ENCODE measurements around the gene PKP2. TPM values are rescaled to one million over a fixed set of nuclear protein-coding genes. Genes with fewer than 3 reads are reported as not detected.
"Not testable (repeated sequence)": the region's sequence is repeated elsewhere in the genome, so short reads cannot be mapped to it uniquely, and the experiment has no call there.

The PKP2 gene
- total RNA-seq, 1 experiment from 2014 or later = 18.4 TPM

- H3K4me2 ChIP-seq (ENCODE audit: insufficient read depth, insufficient read length, low read length) = no peak overlapping the region
- no peaks in the 10 kb centered on the region for H3K9me3 Mint-ChIP-seq
- H3K4me1 Mint-ChIP-seq = peaks cover 0 to 9% of the 10 kb centered on the region in 2 experiments; a peak in 2 of 4 replicates
- WGBS (ENCODE audit: extremely low coverage, insufficient read length, low lambda C conversion rate) = no CpG with 5 or more reads among the region's 3 CpGs
- no peak overlapping the region for H2BK20ac ChIP-seq (ENCODE audit: low read depth, low read length, poor library complexity, severe bottlenecking)
- H2AFZ ChIP-seq (ENCODE audit: low read length) = no peak overlapping the region
- no peak overlapping the region for H3K4ac ChIP-seq (ENCODE audit: low read depth, low read length)
- no peaks in the 10 kb centered on the region for H3K79me2 ChIP-seq (ENCODE audit: insufficient read depth, low read length)
- no peak for DNase-seq
- H3K9ac ChIP-seq (ENCODE audit: extremely low read depth, insufficient read length, low read length) = no peak overlapping the region
- no peak overlapping the region for H4K91ac ChIP-seq (ENCODE audit: insufficient read length, low read depth, low read length)
- no peak overlapping the region for H2BK12ac ChIP-seq (ENCODE audit: insufficient read length, low read depth, low read length)
- no peaks in the 10 kb centered on the region for H3K4me1 ChIP-seq (ENCODE audit: insufficient read depth, low read length)
- H4K20me1 ChIP-seq (ENCODE audit: control insufficient read depth, insufficient read depth, insufficient read length) = no peaks in the 10 kb centered on the region
- H3K9me3 ChIP-seq (ENCODE audit: control insufficient read depth, low read depth, low read length) = no peaks in the 10 kb centered on the region
- H3T11ph ChIP-seq (ENCODE audit: low read length) = no peak overlapping the region
- no peaks in the 10 kb centered on the region for H3K27me3 Mint-ChIP-seq (ENCODE audit: low read depth)
- H3K18ac ChIP-seq (ENCODE audit: insufficient read length, low read depth, low read length) = no peak overlapping the region
- no peak overlapping the region for H2AK5ac ChIP-seq (ENCODE audit: insufficient read length, low read length)
- no peak overlapping the region for H3K23ac ChIP-seq (ENCODE audit: insufficient read length, low read depth, low read length)
- no peak overlapping the region for H3K14ac ChIP-seq (ENCODE audit: insufficient read depth, low read length)
- H3K27me3 ChIP-seq (ENCODE audit: insufficient read depth, low read length) = no peaks in the 10 kb centered on the region
- H4K8ac ChIP-seq (replicated peaks; ENCODE audit: insufficient read length, low read depth, low read length) = no peak overlapping the region
- H3K4me3 Mint-ChIP-seq = no peak overlapping the region
- H3K27ac Mint-ChIP-seq = no peak overlapping the region
- peaks cover 0 to 24% (median 5%) of the 10 kb centered on the region in 3 experiments; a peak in 5 of 7 replicates for H3K36me3 Mint-ChIP-seq (ENCODE audit: insufficient read depth in 1 of 3, low read depth in 3 of 3)
- no peak overlapping the region for H2BK15ac ChIP-seq (ENCODE audit: low read depth, low read length)
- TF ChIP-seq, protein P1, sequence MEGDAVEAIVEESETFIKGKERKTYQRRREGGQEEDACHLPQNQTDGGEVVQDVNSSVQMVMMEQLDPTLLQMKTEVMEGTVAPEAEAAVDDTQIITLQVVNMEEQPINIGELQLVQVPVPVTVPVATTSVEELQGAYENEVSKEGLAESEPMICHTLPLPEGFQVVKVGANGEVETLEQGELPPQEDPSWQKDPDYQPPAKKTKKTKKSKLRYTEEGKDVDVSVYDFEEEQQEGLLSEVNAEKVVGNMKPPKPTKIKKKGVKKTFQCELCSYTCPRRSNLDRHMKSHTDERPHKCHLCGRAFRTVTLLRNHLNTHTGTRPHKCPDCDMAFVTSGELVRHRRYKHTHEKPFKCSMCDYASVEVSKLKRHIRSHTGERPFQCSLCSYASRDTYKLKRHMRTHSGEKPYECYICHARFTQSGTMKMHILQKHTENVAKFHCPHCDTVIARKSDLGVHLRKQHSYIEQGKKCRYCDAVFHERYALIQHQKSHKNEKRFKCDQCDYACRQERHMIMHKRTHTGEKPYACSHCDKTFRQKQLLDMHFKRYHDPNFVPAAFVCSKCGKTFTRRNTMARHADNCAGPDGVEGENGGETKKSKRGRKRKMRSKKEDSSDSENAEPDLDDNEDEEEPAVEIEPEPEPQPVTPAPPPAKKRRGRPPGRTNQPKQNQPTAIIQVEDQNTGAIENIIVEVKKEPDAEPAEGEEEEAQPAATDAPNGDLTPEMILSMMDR (conservative IDR thresholded peaks at IDR 0.05) = no peak
- H3K56ac ChIP-seq (ENCODE audit: insufficient read length, low read depth, low read length) = no peak overlapping the region
- H3K27ac ChIP-seq (ENCODE audit: insufficient read length, low read depth, low read length) = no peak overlapping the region
- no peaks in the 10 kb centered on the region for H3K23me2 ChIP-seq (ENCODE audit: insufficient read length, low read depth, low read length, poor library complexity, severe bottlenecking)
- H2BK120ac ChIP-seq (ENCODE audit: low read depth, low read length, poor library complexity, severe bottlenecking) = no peak overlapping the region
- H2BK5ac ChIP-seq (ENCODE audit: insufficient read length, low read length) = no peak overlapping the region
- H3K79me1 ChIP-seq (ENCODE audit: insufficient read depth, low read depth, low read length, poor library complexity, severe bottlenecking) = peaks cover 6% of the 10 kb centered on the region
- no peak overlapping the region for H4K5ac ChIP-seq (ENCODE audit: insufficient read length, low read depth, low read length)
Observed at GRCh38 chr12:32874078-32874477, 22.5 kb downstream of the PKP2 start.

DNA sequence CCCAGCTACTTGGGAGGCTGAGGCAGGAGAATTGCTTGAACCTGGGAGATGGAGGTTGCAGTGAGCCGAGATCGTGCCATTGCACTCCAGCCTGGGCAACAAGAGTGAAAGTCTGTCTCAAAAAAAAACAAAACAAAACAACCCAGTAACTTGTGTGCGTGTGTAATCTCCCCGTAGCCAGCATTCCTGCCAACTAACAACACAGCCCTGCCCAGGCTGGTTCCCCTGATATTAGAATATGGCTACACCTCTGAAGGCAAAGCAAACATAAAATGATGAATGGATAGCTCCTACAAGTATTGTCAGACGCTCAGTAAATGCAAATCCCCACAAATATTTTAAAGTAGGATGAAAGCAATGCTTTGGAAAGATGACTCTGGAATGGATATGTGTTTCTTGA, 24.2 kb downstream of the PKP2 start:
- not testable (repeated sequence) for H3K9me3 ChIP-seq (ENCODE audit: control insufficient read depth, low read depth, low read length); H3K4me3 Mint-ChIP-seq; H3K23ac ChIP-seq (ENCODE audit: insufficient read length, low read depth, low read length); H3K4me1 ChIP-seq (ENCODE audit: insufficient read depth, low read length); H2BK120ac ChIP-seq (ENCODE audit: low read depth, low read length, poor library complexity, severe bottlenecking); H3K18ac ChIP-seq (ENCODE audit: insufficient read length, low read depth, low read length); H3K4ac ChIP-seq (ENCODE audit: low read depth, low read length); H3K9me3 Mint-ChIP-seq; H2BK5ac ChIP-seq (ENCODE audit: insufficient read length, low read length); H2BK15ac ChIP-seq (ENCODE audit: low read depth, low read length); H3K56ac ChIP-seq (ENCODE audit: insufficient read length, low read depth, low read length); H3K27me3 ChIP-seq (ENCODE audit: insufficient read depth, low read length); H3K14ac ChIP-seq (ENCODE audit: insufficient read depth, low read length); H3K79me2 ChIP-seq (ENCODE audit: insufficient read depth, low read length); H4K8ac ChIP-seq (replicated peaks; ENCODE audit: insufficient read length, low read depth, low read length); H3K79me1 ChIP-seq (ENCODE audit: insufficient read depth, low read depth, low read length, poor library complexity, severe bottlenecking); H3T11ph ChIP-seq (ENCODE audit: low read length); H2BK20ac ChIP-seq (ENCODE audit: low read depth, low read length, poor library complexity, severe bottlenecking); H3K27me3 Mint-ChIP-seq (ENCODE audit: low read depth); H2BK12ac ChIP-seq (ENCODE audit: insufficient read length, low read depth, low read length); H2AK5ac ChIP-seq (ENCODE audit: insufficient read length, low read length); H3K4me2 ChIP-seq (ENCODE audit: insufficient read depth, insufficient read length, low read length); H4K20me1 ChIP-seq (ENCODE audit: control insufficient read depth, insufficient read depth, insufficient read length); H2AFZ ChIP-seq (ENCODE audit: low read length); H3K4me1 Mint-ChIP-seq; H3K9ac ChIP-seq (ENCODE audit: extremely low read depth, insufficient read length, low read length); H3K27ac ChIP-seq (ENCODE audit: insufficient read length, low read depth, low read length); DNase-seq; H4K91ac ChIP-seq (ENCODE audit: insufficient read length, low read depth, low read length); H4K5ac ChIP-seq (ENCODE audit: insufficient read length, low read depth, low read length); H3K23me2 ChIP-seq (ENCODE audit: insufficient read length, low read depth, low read length, poor library complexity, severe bottlenecking)
- no CpG with 5 or more reads among the region's 5 CpGs for WGBS (ENCODE audit: extremely low coverage, insufficient read length, low lambda C conversion rate)
- Mint-ChIP-seq H3K36me3 (ENCODE audit: insufficient read depth in 1 of 3, low read depth in 3 of 3) (peaks cover 0 to 27% (median 7%) of the 10 kb centered on the region in 3 experiments; a peak in 3 of 7 replicates), H3K27ac (peak overlapping the region in 1 of 3 experiments; percentile 35; a peak in 1 of 7 replicates)
